Tibial artery (tissue), 4 donors: Measurements from ENCODE around the gene CANX.

Experiments
- DNase-seq, 2 donors: peaks; one replicate each; pipeline ENCODE4 v3.0.0-alpha.2; 2019
- H3K27ac ChIP-seq, 2 donors: fragments of 200-600 bp; sonication (generic) in 1 of 2; 1 replicate in 1 of 2; 2 replicates in 1 of 2; pipeline ENCODE4 v1.5.1; 2018 to 2019; ENCODE audit warnings: mild to moderate bottlenecking in 1 of 2
- H3K27me3 ChIP-seq, 2 donors: fragments of 200-600 bp; sonication (generic) in 1 of 2; one replicate each; pipeline versions ENCODE4 v1.5.1 to v1.6.0; 2016 to 2019
- H3K36me3 ChIP-seq, 3 donors: fragments of 200-600 bp; sonication (generic) in 2 of 3; one replicate each; pipeline ENCODE4 v1.5.1; 2016 to 2019; ENCODE audit warnings: mild to moderate bottlenecking in 2 of 3
- H3K4me1 ChIP-seq, 4 donors: fragments of 200-600 bp; sonication (generic) in 2 of 4; 1 replicate in 3 of 4; 2 replicates in 1 of 4; pipeline ENCODE4 v1.5.1; 2016 to 2019
- H3K4me3 ChIP-seq, 2 donors: fragments of 200-600 bp; sonication (generic) in 1 of 2; 1 replicate in 1 of 2; 2 replicates in 1 of 2; pipeline ENCODE4 v1.5.1; 2018 to 2019; ENCODE audit warnings: mild to moderate bottlenecking in 2 of 2
- H3K9me3 ChIP-seq, 3 donors: fragments of 200-600 bp; sonication (generic) in 1 of 3; one replicate each; pipeline ENCODE4 v1.5.1; 2016 to 2019
- CTCF ChIP-seq, 2 experiments: fragments of 200-600 bp in 1 of 2; fragments of 450-650 bp in 1 of 2; IDR thresholded peaks; one replicate each; pipeline ENCODE4 v1.5.1; 2017 to 2019; ENCODE audit warnings: antibody characterized with exemption in 2 of 2, mild to moderate bottlenecking in 1 of 2, moderate library complexity in 1 of 2
- intact Hi-C: fragments of 100-400 bp; cut with DNase I; formaldehyde crosslinking; loops from one replicate; pipeline ENCODE4 v1.15.0; 2023; ENCODE audit warnings: low total_unique reads

Gene CANX

GRCh38 chr5:179772351-179772750 is 73.6 kb downstream of the CANX start:
- intact Hi-C loops: no loop called here
- no peak for TF ChIP-seq CTCF (IDR thresholded peaks at IDR 0.05)
- Histone ChIP-seq H3K4me1 (peaks cover 0 to 2% (median under 1%) of the 10 kb centered on the region in 4 donors), H3K4me3 (no peak overlapping the region), H3K36me3 (peaks cover 76 to 99% (median 81%) of the 10 kb centered on the region in 3 donors), H3K9me3 (no peaks in the 10 kb centered on the region), H3K27me3 (no peaks in the 10 kb centered on the region), H3K27ac (no peak overlapping the region)
- DNase-seq: no peak

GRCh38 chr5:179773686-179774040 is 74.9 kb downstream of the CANX start:
- Histone ChIP-seq H3K4me3 (no peak overlapping the region), H3K36me3 (peaks cover 76 to 100% (median 91%) of the 10 kb centered on the region in 3 donors), H3K27ac (no peak overlapping the region), H3K9me3 (no peaks in the 10 kb centered on the region), H3K27me3 (no peaks in the 10 kb centered on the region), H3K4me1 (peaks cover 0 to 2% (median 0%) of the 10 kb centered on the region in 4 donors)
- intact Hi-C loops: no loop called here
- no peak for TF ChIP-seq CTCF (IDR thresholded peaks at IDR 0.05)
- DNase-seq: no peak

- Histone ChIP-seq H3K27ac (no peak overlapping the region), H3K9me3 (no peaks in the 10 kb centered on the region), H3K4me3 (no peak overlapping the region), H3K36me3 (peaks cover 71 to 98% (median 89%) of the 10 kb centered on the region in 3 donors), H3K27me3 (no peaks in the 10 kb centered on the region), H3K4me1 (no peaks in the 10 kb centered on the region)
- no peak for DNase-seq
- intact Hi-C loops: no loop called here
- TF ChIP-seq CTCF (IDR thresholded peaks at IDR 0.05): no peak
Measured at GRCh38 chr5:179774442-179774841, 75.7 kb downstream of the CANX start.

GRCh38 chr5:179776411-179776938 is 77.7 kb downstream of the CANX start:
- H3K4me3 ChIP-seq: no peak overlapping the region
- no peak overlapping the region for H3K27ac ChIP-seq
- H3K27me3 ChIP-seq: no peaks in the 10 kb centered on the region
- no peak for DNase-seq
- H3K36me3 ChIP-seq: peaks cover 57 to 95% (median 81%) of the 10 kb centered on the region in 3 donors
- intact Hi-C loops: no loop called here
- no peak for TF ChIP-seq CTCF (IDR thresholded peaks at IDR 0.05)
- H3K9me3 ChIP-seq: no peaks in the 10 kb centered on the region
- no peaks in the 10 kb centered on the region for H3K4me1 ChIP-seq

GRCh38 chr5:179777456-179777855 is 78.7 kb downstream of the CANX start:
- Histone ChIP-seq H3K27me3 (no peaks in the 10 kb centered on the region), H3K4me3 (no peak overlapping the region), H3K27ac (no peak overlapping the region), H3K9me3 (no peaks in the 10 kb centered on the region), H3K36me3 (peaks cover 47 to 85% (median 75%) of the 10 kb centered on the region in 3 donors), H3K4me1 (no peaks in the 10 kb centered on the region)
- no peak for TF ChIP-seq CTCF (IDR thresholded peaks at IDR 0.05)
- intact Hi-C loops: no loop called here
- DNase-seq: no peak

- TF ChIP-seq CTCF (IDR thresholded peaks at IDR 0.05): no peak
- Histone ChIP-seq H3K4me1 (no peaks in the 10 kb centered on the region), H3K36me3 (peaks cover 43 to 80% (median 70%) of the 10 kb centered on the region in 3 donors), H3K27ac (no peak overlapping the region), H3K4me3 (no peak overlapping the region), H3K27me3 (no peaks in the 10 kb centered on the region), H3K9me3 (no peaks in the 10 kb centered on the region)
- intact Hi-C loops: no loop called here
- no peak for DNase-seq
Measured at GRCh38 chr5:179777909-179778308, 79.1 kb downstream of the CANX start.
